GM19397 (cell line): ENCODE measurements around the gene FBXW5.

ENCODE experiments used
- ATAC-seq: cut with Tn5 transposase; IDR thresholded peaks from one replicate; pipeline ENCODE4 v1.9.1; 2021; ENCODE audit warnings: mild to moderate bottlenecking, moderate library complexity; ENCODE audit not compliant: unreplicated experiment

Gene FBXW5

DNA sequence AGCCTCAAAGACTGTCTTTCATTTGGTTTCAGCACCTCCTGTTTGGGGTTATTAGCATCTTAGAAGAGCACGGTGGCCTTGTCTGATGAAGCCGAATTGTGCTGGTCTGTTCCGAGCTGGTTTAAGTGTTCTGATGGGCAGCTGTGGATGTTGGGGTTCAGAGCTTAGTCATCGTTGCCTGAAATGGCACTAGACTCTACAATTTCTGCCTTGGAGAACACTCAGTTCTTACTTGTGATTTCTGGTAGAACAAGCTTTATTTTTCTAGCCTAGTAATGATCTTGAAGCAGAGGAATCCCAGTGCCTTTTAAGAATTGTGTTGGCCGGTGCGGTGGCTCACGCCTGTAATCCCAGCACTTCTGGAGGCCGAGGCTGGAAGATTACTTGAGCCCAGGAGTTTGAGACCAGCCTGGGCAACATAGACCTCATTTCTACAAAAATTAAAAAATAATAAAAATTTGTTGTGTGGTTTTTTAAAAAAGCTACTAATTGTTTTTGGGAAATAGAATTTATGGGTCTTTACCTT lies 7.8 kb downstream of the FBXW5 start:
- ATAC-seq, result no peak

DNA sequence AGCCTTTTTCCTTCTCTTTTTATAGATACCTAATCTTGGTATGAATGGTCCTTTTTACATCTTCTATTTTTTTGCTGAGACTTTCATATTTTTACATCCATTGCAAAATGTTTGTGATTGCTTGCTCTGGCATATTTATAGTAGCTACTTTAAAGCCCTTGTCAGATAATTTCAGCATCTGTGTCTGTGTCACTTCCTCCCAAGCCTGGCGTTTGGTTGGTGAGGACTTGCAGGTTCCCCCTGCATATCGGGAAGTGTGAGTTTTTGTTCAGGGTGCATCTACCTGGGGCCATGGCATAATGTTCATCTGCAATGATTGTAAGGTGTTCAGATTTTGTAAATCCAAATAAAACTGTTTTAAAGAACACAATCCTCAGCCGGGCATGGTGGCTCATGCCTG lies 8.9 kb downstream of the FBXW5 start:
- ATAC-seq, result no peak

DNA sequence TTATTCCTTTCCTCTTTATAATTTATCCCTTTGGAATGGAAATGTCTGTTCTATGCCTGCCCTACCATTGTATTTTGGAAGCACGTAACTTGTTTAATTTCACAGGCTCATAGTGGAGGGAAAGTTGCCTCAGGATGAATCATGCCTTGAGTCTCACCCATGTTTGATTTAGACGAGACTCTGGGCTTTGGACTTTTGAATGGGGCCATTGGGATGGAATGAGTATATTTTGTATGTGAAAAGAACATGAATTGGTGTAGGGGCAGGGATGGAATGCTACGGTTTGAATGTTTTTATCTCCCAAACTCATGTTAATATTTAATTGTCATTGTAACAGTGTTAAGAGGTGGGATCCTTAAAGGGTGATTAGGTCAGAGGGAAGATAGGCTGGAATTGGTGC lies 10.3 kb downstream of the FBXW5 start:
- no peak for ATAC-seq

GRCh38 chr9:136931611-136932130 lies 12.9 kb downstream of the FBXW5 start:
- no peak for ATAC-seq

- no peak for ATAC-seq
Observed at GRCh38 chr9:136930014-136930413, 14.5 kb downstream of the FBXW5 start.

DNA sequence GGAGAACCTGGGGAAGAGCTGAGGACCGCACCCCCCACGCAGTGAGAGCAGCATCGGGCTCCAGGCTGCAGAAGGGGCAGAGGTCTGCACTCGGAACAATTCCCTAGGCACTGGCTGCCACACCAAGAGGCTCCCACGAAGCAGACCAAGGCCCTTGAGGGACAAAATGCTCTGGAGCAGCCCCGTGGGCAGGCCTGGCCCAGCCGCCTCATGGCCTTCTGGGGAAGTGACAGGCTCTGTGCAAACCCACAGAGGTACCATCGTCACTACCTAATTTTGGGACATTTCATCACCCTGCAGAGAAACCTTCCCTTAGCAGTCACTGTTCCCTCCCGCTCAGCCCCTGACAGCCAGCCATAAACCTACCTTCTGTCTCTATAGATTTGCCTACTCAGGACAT lies 15.9 kb downstream of the FBXW5 start:
- no peak for ATAC-seq

- ATAC-seq, result no peak
Observed at GRCh38 chr9:136927343-136928271, 16.9 kb downstream of the FBXW5 start.

DNA sequence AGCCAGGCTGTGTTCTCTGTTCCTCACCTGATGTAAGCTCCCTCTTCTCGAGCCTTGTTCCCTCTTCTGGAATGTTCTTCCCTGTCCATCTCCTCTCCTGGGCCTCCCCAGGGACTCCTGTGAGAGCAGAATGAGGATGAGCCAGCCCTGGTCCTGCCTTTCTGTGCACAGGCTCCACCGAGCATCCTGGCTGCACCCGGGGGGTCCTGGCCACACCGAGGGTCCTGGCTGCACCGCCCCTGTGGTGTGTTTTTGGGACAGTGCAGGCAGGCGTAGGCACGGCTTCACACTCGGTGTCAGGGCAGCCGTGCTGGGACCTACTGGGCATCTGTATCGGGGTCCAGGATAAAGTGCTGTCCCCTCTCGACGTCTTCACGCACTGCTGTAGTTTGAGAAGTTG lies 17.8 kb downstream of the FBXW5 start:
- no peak for ATAC-seq

DNA sequence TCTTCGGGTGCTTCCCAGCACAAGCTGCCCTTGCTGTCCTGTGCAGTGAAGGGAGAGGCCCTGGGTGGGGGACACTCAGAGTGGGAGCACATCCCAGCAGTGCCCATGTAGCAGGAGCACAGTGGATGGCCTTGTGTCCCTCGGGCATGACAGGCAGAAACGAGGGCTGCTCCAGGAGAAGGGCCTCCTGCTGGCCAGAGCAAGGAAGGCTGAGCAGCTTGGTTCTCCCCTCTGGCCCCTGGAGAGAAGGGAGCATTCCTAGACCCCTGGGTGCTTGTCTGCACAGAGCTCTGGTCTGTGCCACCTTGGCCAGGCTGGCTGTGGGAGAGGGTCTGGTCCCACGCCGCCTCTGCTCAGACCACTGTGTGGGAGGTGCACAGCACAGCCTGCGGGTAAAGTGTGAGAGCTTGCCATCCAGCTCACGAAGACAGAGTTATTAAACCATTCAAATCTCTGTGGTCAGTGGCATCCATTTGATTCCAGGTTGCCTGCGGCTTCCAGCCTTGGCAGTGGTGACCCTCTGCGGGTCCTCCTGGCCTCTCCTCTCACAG lies 18.3 kb downstream of the FBXW5 start:
- no peak for ATAC-seq

GRCh38 chr9:136925414-136926153 lies 19.0 kb downstream of the FBXW5 start:
- no peak for ATAC-seq

GRCh38 chr9:136923881-136924280 lies 20.7 kb downstream of the FBXW5 start:
- ATAC-seq, result no peak

- no peak for ATAC-seq
Observed at GRCh38 chr9:136922540-136922939, 22.0 kb downstream of the FBXW5 start.

DNA sequence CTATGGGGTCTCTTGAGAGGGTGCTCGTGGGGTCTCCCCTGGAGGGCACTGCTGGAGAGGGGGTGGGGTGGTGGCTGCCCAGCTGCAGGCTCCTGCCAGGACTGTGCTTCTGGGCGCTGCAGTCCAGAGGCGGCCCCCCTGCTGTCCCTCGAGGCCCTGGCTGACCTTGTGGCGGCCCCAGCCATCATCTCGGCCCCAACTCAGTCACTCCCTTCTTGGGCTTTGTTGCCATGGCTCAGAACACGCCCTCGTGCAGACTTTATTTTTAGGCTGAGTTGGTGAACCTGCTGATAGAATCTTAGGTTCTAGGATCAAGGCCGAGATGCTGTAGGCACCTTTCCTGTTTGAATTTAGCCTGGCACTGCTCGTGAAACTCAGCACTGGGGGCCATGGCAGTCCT lies 22.8 kb downstream of the FBXW5 start:
- no peak for ATAC-seq

DNA sequence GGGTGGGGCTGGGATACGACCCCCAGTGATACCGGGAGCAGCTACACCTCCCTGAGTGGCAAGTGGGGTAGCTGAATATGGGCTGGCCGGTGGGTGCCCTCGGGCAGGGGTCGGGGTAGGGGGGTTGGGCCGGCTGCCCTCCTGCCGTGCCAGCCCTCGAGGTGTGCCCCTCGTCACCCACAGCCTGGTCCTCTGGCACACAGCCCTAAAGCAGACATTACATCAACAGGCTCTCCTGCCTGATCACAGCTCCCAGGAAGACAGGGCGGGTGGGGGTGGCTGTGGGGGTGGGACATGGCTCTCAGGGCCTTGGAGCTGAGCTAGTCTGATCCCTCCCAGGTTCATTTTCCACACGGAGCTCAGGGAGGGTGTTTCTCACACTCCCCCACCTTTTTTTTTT lies 23.2 kb downstream of the FBXW5 start:
- no peak for ATAC-seq

DNA sequence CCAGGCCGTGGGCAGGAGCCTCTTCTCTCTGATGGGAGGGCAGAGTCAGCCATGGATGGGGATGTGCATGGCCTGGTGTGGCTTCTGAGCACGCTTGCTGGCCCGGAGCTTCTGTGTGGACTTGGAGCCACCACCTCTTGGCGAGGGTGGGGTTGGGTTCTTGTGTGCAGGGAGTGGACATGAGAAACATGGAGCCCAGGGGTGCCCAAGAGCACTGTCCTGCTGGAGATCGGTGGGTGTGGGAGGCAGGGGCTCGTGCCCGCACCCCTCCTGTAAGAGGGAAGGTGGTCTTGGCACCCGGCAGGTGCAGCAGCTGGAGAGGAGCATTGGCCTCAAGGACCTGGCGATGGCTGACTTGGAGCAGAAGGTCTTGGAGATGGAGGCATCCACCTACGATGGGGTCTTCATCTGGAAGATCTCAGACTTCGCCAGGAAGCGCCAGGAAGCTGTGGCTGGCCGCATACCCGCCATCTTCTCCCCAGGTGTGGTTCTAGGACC lies 23.8 kb downstream of the FBXW5 start:
- ATAC-seq, result no peak

- ATAC-seq, result no peak
Observed at GRCh38 chr9:136920069-136920468, 24.5 kb downstream of the FBXW5 start.

GRCh38 chr9:136917902-136918301 lies 26.6 kb downstream of the FBXW5 start:
- no peak for ATAC-seq

DNA sequence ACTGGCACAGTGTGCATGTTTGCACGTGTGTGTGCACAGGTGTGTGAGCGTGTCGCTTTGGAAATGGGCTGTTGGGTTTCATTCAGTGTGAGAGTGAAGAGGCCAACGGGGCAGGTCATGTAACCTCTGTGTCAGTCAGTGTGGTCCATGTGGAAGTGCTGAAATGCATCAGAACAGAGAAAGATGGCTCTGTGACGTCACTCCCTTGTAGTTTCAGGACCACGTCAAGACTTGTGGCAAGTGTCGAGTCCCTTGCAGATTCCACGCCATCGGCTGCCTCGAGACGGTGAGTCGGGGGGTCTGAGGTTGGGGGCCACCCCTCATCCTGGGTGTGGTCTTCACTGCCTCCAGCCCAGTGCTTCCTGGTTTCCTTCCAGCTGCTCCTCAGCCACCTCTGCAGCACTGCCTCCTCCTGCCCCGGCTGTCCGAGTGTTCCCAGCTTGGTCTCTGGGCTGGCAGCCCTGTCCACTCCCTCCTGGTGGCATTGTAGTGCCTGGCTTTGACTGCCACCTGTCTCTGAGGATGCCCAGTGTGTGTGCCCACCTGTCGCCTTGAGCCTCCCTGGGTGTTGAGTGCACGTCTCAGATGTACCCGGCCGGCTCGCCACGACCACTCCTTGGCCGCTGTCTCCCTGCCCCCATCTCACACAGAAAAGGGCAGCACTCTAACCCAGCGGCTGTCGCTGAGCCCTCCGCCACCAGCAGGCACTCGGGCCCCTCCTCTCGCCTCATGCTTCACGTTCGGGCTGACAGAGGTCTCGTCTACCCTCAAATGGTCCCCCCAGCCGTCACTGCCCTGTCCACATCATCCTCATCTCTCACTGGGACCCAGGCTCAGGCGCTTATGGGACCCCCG lies 28.0 kb downstream of the FBXW5 start:
- no peak for ATAC-seq

GRCh38 chr9:136915632-136916329 lies 28.8 kb downstream of the FBXW5 start:
- no peak for ATAC-seq
